Liver (tissue), 9 donors: ENCODE measurements around the gene EHD4. TPM values are rescaled to one million over a fixed set of nuclear protein-coding genes. Genes with fewer than 3 reads are reported as not detected.

ENCODE experiments used
- DNase-seq: peaks from one replicate; pipeline ENCODE4 v3.0.0-alpha.2; 2017; ENCODE audit warnings: low spot score
- H3K27ac ChIP-seq, 2 donors: one replicate each; pipeline ENCODE4 v1.7.0; 2013; ENCODE audit warnings: inconsistent platforms in 2 of 2, low read length in 2 of 2, control low read depth in 1 of 2, low read depth in 1 of 2, mild to moderate bottlenecking in 1 of 2
- H3K27me3 ChIP-seq, 4 donors: one replicate each; pipeline versions ENCODE4 v1.6.1 to v1.7.0; 2013; ENCODE audit warnings: low read length in 3 of 4, inconsistent platforms in 1 of 4, mild to moderate bottlenecking in 1 of 4, moderate library complexity in 1 of 4; ENCODE audit not compliant: control insufficient read depth in 4 of 4, insufficient read depth in 4 of 4
- H3K36me3 ChIP-seq, 4 donors: one replicate each; pipeline versions ENCODE4 v1.6.1 to v1.7.0; 2013; ENCODE audit warnings: low read length in 3 of 4, mild to moderate bottlenecking in 3 of 4, low read depth in 1 of 4, moderate library complexity in 1 of 4; ENCODE audit not compliant: control insufficient read depth in 4 of 4, insufficient read depth in 3 of 4
- H3K4me1 ChIP-seq, 4 donors: one replicate each; pipeline versions ENCODE4 v1.6.1 to v1.7.0; 2013; ENCODE audit warnings: low read length in 3 of 4, mild to moderate bottlenecking in 3 of 4, moderate library complexity in 1 of 4; ENCODE audit not compliant: control insufficient read depth in 4 of 4, insufficient read depth in 4 of 4
- H3K4me3 ChIP-seq, 3 donors: one replicate each; pipeline versions ENCODE4 v1.6.1 to v1.7.0; 2013; ENCODE audit warnings: low read length in 3 of 3, control low read depth in 1 of 3, low read depth in 1 of 3, mild to moderate bottlenecking in 1 of 3
- H3K9ac ChIP-seq, 2 donors: one replicate each; pipeline ENCODE4 v1.7.0; 2013; ENCODE audit warnings: low read length in 2 of 2, mild to moderate bottlenecking in 2 of 2, moderate library complexity in 2 of 2, control low read depth in 1 of 2, low read depth in 1 of 2
- H3K9me3 ChIP-seq, 4 donors: one replicate each; pipeline versions ENCODE4 v1.6.1 to v1.7.0; 2013; ENCODE audit warnings: low read length in 3 of 4; ENCODE audit not compliant: control insufficient read depth in 4 of 4
- CTCF ChIP-seq: fragments of 150-350 bp; IDR thresholded peaks from 2 replicates; pipeline ENCODE4 v1.5.1; 2017; ENCODE audit warnings: improper control_type of control experiment, low read depth, low read length; ENCODE audit not compliant: missing input control
- EGR1 ChIP-seq, 2 donors: IDR thresholded peaks; 2 replicates each; pipeline ENCODE4 v1.6.1; 2016 to 2018; ENCODE audit warnings: antibody characterized with exemption in 2 of 2, low read depth in 2 of 2
- MAX ChIP-seq: IDR thresholded peaks from 2 replicates; pipeline ENCODE4 v1.6.1; 2016; ENCODE audit warnings: antibody characterized with exemption
- RAD21 ChIP-seq, 2 donors: IDR thresholded peaks; 2 replicates each; pipeline ENCODE4 v1.6.1; 2016; ENCODE audit warnings: antibody characterized with exemption in 2 of 2, mild to moderate bottlenecking in 2 of 2
- RXRA ChIP-seq, 2 donors: IDR thresholded peaks; 2 replicates each; pipeline ENCODE4 v1.6.1; 2017 to 2018; ENCODE audit warnings: antibody characterized with exemption in 2 of 2, mild to moderate bottlenecking in 1 of 2
- SP1 ChIP-seq: IDR thresholded peaks from 2 replicates; pipeline ENCODE4 v1.6.1; 2018; ENCODE audit warnings: antibody characterized with exemption, mild to moderate bottlenecking
- YY1 ChIP-seq: IDR thresholded peaks from 2 replicates; pipeline ENCODE4 v1.6.1; 2016; ENCODE audit warnings: antibody characterized with exemption, mild to moderate bottlenecking
- WGBS: extraction: QIAGEN DNeasy Blood & Tissue Kit; methylation state at CpG from one replicate; pipeline ENCODE4 v1.1.7; 2013; 5-methylcytosine and 5-hydroxymethylcytosine counted together
- polyA plus RNA-seq, 2 donors: library from polyadenylated mRNA; stranded (reverse) in 1 of 2; unstranded in 1 of 2; fragments of 200-250 nt in 1 of 2; fragments of >200 nt in 1 of 2; fragmentation: Nextera tagmentation in 1 of 2; extraction: Ambion mirVana in 1 of 2; gene quantifications; one replicate each; pipeline versions ENCODE4 v1.2.1 to v1.2.3, GENCODE V29; 2013 to 2015
- total RNA-seq, 2 donors: library from RNA; depleted of rRNA; stranded (reverse); fragments of >200 nt; gene quantifications; one replicate each; pipeline ENCODE4 v1.2.3, GENCODE V29; 2014
- TF ChIP-seq, protein P1 (sequence below): IDR thresholded peaks from 2 replicates; pipeline ENCODE4 v1.6.1; 2016; ENCODE audit warnings: antibody characterized with exemption
- TF ChIP-seq, protein P2 (sequence below): IDR thresholded peaks from 2 replicates; pipeline ENCODE4 v1.6.1; 2016; ENCODE audit warnings: antibody characterized with exemption
- TF ChIP-seq, protein P3 (sequence below): IDR thresholded peaks from 2 replicates; pipeline ENCODE4 v1.6.1; 2016; ENCODE audit warnings: antibody characterized with exemption, mild to moderate bottlenecking
- donor health status: healthy.
- donor health status: healthy.
- donor health status: healthy.
- donor health status: healthy.
- donor health status: healthy.

The EHD4 gene
- total and polyA plus RNA-seq, 4 donors, result 3.3 to 10.0 (median 6.2) TPM

DNA sequence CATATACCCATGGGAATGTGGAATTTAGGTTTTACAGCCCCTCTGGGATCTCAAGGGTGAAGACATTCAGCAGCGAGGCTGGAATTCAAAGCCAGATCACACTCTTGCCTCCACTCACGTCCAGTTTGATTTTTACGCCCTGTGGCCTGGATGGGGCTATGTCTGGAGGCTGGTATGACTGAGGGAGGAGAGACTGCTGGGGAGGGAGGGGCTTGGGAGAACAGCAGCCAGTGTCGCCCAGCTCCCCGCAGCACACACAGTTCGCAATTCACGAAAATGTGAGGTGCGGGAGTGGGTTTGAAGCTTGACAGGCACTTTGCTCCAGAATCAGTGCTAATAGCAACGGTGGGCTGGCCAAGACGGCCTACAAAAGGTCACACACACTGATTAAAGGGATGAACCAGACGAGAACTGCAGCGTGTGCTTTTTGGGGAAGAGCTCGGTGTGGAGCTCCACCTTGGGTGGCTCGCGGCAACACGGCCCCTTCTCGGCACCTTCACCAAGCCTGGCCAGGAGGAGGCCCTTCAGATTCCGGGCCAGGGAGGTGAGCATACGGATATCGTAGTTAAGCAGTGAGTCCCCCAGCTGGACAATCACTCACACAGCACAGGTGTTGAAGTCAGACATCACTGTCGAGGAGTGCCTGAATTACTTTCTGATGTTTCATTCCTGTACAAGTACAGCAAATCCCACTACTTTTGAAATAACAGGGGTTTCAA is 16.4 kb downstream of the EHD4 start:
- H3K27ac ChIP-seq, result no peak overlapping the region
- no peak for DNase-seq
- WGBS, result 63% methylated on average over 21 of the region's 21 CpGs
- no peaks in the 10 kb centered on the region for H3K9me3 ChIP-seq
- H3K4me3 ChIP-seq, result no peak overlapping the region
- TF ChIP-seq RAD21 (IDR thresholded peaks at IDR 0.05) (peak; percentile 45 to 77), SP1 (no peak), CTCF (peak; percentile 35), RXRA (IDR thresholded peaks at IDR 0.05) (no peak)
- TF ChIP-seq, protein P1, sequence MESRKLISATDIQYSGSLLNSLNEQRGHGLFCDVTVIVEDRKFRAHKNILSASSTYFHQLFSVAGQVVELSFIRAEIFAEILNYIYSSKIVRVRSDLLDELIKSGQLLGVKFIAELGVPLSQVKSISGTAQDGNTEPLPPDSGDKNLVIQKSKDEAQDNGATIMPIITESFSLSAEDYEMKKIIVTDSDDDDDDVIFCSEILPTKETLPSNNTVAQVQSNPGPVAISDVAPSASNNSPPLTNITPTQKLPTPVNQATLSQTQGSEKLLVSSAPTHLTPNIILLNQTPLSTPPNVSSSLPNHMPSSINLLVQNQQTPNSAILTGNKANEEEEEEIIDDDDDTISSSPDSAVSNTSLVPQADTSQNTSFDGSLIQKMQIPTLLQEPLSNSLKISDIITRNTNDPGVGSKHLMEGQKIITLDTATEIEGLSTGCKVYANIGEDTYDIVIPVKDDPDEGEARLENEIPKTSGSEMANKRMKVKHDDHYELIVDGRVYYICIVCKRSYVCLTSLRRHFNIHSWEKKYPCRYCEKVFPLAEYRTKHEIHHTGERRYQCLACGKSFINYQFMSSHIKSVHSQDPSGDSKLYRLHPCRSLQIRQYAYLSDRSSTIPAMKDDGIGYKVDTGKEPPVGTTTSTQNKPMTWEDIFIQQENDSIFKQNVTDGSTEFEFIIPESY, result no peak
- TF ChIP-seq, protein P2, sequence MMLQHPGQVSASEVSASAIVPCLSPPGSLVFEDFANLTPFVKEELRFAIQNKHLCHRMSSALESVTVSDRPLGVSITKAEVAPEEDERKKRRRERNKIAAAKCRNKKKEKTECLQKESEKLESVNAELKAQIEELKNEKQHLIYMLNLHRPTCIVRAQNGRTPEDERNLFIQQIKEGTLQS, result no peak
- no peak overlapping the region for H3K9ac ChIP-seq
- no peaks in the 10 kb centered on the region for H3K27me3 ChIP-seq
- H3K4me1 ChIP-seq, result peaks cover 4 to 41% (median 10%) of the 10 kb centered on the region in 4 donors
- H3K36me3 ChIP-seq, result peaks cover 0 to 8% (median 3%) of the 10 kb centered on the region in 4 donors

- Histone ChIP-seq H3K9me3 (no peaks in the 10 kb centered on the region), H3K27me3 (no peaks in the 10 kb centered on the region), H3K36me3 (peaks cover 0 to 8% (median 3%) of the 10 kb centered on the region in 4 donors), H3K9ac (no peak overlapping the region), H3K27ac (no peak overlapping the region), H3K4me3 (no peak overlapping the region), H3K4me1 (peaks cover 4 to 39% (median 10%) of the 10 kb centered on the region in 4 donors)
- no peak for DNase-seq
- WGBS, result 86% methylated on average over 7 of the region's 7 CpGs
- TF ChIP-seq EGR1 (IDR thresholded peaks at IDR 0.05; ENCODE audit: low read depth in 2 of 2), result no peak
These were observed 17.3 kb downstream of the EHD4 start for GRCh38 chr15:41955100-41955499.

- Histone ChIP-seq H3K4me3 (no peak overlapping the region), H3K27me3 (no peaks in the 10 kb centered on the region), H3K4me1 (peaks cover 4 to 32% (median 8%) of the 10 kb centered on the region in 4 donors), H3K9ac (no peak overlapping the region), H3K27ac (no peak overlapping the region), H3K9me3 (no peaks in the 10 kb centered on the region), H3K36me3 (peaks cover 0 to 8% (median 3%) of the 10 kb centered on the region in 4 donors)
- DNase-seq, result no peak
- 94% methylated on average over 6 of the region's 6 CpGs for WGBS
- TF ChIP-seq YY1 (no peak), RAD21 (IDR thresholded peaks at IDR 0.05) (no peak), CTCF (no peak), MAX (no peak), SP1 (no peak)
- TF ChIP-seq, protein P3, sequence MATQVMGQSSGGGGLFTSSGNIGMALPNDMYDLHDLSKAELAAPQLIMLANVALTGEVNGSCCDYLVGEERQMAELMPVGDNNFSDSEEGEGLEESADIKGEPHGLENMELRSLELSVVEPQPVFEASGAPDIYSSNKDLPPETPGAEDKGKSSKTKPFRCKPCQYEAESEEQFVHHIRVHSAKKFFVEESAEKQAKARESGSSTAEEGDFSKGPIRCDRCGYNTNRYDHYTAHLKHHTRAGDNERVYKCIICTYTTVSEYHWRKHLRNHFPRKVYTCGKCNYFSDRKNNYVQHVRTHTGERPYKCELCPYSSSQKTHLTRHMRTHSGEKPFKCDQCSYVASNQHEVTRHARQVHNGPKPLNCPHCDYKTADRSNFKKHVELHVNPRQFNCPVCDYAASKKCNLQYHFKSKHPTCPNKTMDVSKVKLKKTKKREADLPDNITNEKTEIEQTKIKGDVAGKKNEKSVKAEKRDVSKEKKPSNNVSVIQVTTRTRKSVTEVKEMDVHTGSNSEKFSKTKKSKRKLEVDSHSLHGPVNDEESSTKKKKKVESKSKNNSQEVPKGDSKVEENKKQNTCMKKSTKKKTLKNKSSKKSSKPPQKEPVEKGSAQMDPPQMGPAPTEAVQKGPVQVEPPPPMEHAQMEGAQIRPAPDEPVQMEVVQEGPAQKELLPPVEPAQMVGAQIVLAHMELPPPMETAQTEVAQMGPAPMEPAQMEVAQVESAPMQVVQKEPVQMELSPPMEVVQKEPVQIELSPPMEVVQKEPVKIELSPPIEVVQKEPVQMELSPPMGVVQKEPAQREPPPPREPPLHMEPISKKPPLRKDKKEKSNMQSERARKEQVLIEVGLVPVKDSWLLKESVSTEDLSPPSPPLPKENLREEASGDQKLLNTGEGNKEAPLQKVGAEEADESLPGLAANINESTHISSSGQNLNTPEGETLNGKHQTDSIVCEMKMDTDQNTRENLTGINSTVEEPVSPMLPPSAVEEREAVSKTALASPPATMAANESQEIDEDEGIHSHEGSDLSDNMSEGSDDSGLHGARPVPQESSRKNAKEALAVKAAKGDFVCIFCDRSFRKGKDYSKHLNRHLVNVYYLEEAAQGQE, result no peak
These were observed 18.3 kb downstream of the EHD4 start for GRCh38 chr15:41954036-41954435.
